Measurements from ENCODE around the gene CYP24A1. TPM values are rescaled to one million over a fixed set of nuclear protein-coding genes. Genes with fewer than 3 reads are reported as not detected.

The CYP24A1 gene
- total RNA-seq (not detected in 2 replicates), polyA plus RNA-seq (not detected in 2 replicates)

DNA sequence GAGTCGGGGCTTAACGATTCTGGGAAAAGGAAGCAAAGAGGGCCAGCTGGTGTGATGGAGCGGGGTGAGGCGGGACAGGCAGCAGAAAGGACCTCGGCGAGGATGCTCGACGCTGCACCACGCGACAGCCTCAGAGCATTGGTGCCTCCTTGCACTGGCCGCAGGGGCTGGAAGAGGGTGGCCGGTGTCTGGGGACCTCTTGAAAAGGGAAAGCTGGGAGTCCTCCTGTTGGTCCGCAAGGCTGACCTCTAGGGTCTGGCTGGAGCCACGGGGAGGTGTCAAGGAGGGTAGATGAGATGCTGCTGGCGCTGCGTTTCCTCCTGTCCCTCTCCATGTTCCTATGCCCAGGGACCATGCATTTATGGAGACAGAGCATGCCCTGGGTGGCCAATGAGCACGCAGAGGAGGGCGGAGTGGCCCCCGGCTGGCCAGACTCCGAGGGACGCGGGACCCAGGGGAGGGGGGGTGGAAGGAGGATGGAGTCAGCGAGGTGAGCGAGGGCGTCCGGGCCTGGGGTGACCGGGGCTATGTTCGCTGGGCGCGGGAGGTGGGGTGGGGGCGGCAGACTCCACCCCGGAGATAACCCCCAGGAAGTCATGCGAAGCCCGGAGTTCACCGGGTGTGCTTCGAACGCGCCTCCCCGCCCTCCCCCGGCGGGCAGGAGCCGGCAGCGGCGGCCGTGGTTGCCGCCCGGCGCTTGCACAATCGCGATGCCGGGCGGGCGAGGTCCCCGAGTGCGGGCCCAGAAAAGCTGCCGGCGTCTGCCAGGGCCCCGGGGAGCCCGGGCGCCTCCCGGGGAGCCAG, at the start of gene CYP24A1:
Gene CYP24A1 (minus strand): TSS at position 334 of the 804 bp plus-strand sequence. CDS start 407 bp downstream, outside the sequence.
- peak in 1 of 2 donors; percentile 4 for DNase-seq (ENCODE audit: low read depth in 1 of 2, low spot score in 1 of 2)
- Histone ChIP-seq H3K27me3 (peaks cover 85% of the 10 kb centered on the region), H3K36me3 (no peaks in the 10 kb centered on the region), H3K27ac (no peak within 1 kb of the TSS), H3K4me1 (ENCODE audit: low read depth) (peaks cover 6% of the 10 kb centered on the region), H3K9me3 (ENCODE audit: low read depth) (no peaks in the 10 kb centered on the region), H3K4me3 (peak within 1 kb of the TSS; percentile 16)
- TF ChIP-seq, protein P1, sequence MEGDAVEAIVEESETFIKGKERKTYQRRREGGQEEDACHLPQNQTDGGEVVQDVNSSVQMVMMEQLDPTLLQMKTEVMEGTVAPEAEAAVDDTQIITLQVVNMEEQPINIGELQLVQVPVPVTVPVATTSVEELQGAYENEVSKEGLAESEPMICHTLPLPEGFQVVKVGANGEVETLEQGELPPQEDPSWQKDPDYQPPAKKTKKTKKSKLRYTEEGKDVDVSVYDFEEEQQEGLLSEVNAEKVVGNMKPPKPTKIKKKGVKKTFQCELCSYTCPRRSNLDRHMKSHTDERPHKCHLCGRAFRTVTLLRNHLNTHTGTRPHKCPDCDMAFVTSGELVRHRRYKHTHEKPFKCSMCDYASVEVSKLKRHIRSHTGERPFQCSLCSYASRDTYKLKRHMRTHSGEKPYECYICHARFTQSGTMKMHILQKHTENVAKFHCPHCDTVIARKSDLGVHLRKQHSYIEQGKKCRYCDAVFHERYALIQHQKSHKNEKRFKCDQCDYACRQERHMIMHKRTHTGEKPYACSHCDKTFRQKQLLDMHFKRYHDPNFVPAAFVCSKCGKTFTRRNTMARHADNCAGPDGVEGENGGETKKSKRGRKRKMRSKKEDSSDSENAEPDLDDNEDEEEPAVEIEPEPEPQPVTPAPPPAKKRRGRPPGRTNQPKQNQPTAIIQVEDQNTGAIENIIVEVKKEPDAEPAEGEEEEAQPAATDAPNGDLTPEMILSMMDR (IDR thresholded peaks at IDR 0.05; ENCODE audit: low read depth, low read length) = no peak

DNA sequence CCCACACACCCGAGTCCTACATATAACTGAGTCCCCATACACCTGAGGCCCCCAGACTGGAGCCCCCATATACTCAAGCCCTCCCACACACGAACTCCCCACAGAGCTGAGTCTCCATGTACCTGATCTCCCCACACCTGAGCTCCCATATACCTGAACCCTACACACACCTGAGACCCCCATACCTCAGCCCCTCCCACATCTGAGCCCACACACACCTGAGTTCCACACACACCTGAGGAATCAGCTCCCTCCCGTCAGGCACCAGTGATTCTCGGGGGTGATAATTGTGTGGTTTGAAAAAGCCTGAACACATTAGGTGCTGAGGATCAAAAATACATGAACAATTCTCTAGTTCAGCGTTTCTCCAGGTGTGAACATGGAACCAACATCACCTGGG, 49.5 kb upstream of the CYP24A1 start:
- H3K9me3 ChIP-seq (ENCODE audit: low read depth) = no peaks in the 10 kb centered on the region
- no peaks in the 10 kb centered on the region for H3K27me3 ChIP-seq
- no peak for DNase-seq (ENCODE audit: low read depth in 1 of 2, low spot score in 1 of 2)
- H3K4me1 ChIP-seq (ENCODE audit: low read depth) = peaks cover 3% of the 10 kb centered on the region
- TF ChIP-seq, protein P1 (IDR thresholded peaks at IDR 0.05; ENCODE audit: low read depth, low read length) = no peak
- H3K27ac ChIP-seq = no peak overlapping the region
- H3K36me3 ChIP-seq = peaks cover 10% of the 10 kb centered on the region
- no peak overlapping the region for H3K4me3 ChIP-seq

DNA sequence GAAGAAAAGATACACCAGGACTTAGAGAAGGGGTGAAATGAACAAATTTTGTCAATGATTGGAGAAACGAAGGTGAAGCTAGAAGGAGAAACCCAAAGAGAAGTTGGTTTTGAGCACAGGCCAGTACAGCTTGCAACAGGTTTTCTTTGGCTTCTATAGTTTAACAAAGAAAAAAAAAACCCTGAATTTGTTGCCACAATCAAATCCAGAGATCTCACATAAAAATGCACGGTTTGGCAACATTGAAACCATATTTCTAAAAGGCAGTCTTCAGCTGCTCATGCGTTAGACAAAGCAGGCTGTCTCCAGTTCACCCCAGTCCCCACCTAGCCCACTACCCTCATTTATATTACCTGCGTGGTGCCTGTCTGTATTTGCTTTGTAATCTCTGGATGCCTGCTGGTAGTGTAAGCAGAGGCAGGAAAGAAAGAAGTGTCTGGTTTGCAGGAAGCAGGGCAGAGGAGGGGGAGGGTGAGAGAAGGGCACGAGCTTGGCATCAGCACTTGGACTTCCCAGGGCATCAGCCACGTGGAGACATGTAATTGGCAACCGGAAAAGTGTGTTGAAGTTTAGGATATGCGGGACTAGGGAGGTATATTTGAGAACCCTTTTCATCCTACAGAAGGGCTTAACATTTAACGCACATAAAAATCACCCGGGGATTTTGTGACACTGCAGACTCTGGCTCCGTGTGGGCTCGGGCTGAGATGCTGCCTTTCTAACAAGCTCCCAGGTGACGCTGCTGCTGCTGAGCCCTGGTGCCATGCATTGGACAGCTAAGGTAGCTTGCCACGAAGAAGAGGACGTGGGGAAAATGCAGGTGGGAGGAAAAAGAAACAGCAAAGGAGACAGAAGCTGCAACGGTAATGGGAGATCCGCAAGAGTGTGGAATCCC, 48.5 kb upstream of the CYP24A1 start:
- H3K27ac ChIP-seq = no peak overlapping the region
- TF ChIP-seq, protein P1 (IDR thresholded peaks at IDR 0.05; ENCODE audit: low read depth, low read length) = no peak

DNA sequence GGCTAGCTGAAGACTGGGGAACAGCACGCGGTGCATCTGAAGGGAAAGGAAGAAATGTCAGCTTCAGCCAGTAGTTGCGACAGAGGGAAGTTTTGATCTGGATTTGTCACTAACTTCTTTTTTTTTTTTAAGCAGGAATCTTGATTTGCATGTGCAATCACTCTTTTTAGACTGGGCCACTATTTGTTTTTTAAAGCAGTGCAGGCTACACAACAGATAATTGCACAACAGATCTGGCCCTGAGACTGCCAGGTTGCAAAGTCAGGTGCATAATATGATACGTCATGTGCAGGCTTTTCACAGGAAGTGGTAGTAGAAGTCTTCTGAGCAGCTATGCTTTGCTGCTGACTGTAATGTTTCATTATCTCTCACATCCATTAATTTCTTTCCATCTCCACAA, 47.6 kb upstream of the CYP24A1 start:
- peaks cover 10% of the 10 kb centered on the region for H3K36me3 ChIP-seq
- TF ChIP-seq, protein P1 (IDR thresholded peaks at IDR 0.05; ENCODE audit: low read depth, low read length) = no peak
- H3K27ac ChIP-seq = no peak overlapping the region
- H3K4me1 ChIP-seq (ENCODE audit: low read depth) = peaks cover 3% of the 10 kb centered on the region
- no peak overlapping the region for H3K4me3 ChIP-seq
- DNase-seq (ENCODE audit: low read depth in 1 of 2, low spot score in 1 of 2) = no peak
- H3K27me3 ChIP-seq = no peaks in the 10 kb centered on the region
- no peaks in the 10 kb centered on the region for H3K9me3 ChIP-seq (ENCODE audit: low read depth)

More for the DNA sequence above, 48.5 kb upstream of the CYP24A1 start:
- peaks cover 10% of the 10 kb centered on the region for H3K36me3 ChIP-seq
- no peaks in the 10 kb centered on the region for H3K27me3 ChIP-seq
- peaks cover 3% of the 10 kb centered on the region for H3K4me1 ChIP-seq (ENCODE audit: low read depth)
- DNase-seq (ENCODE audit: low read depth in 1 of 2, low spot score in 1 of 2) = no peak
- H3K4me3 ChIP-seq = no peak overlapping the region
- no peaks in the 10 kb centered on the region for H3K9me3 ChIP-seq (ENCODE audit: low read depth)

DNA sequence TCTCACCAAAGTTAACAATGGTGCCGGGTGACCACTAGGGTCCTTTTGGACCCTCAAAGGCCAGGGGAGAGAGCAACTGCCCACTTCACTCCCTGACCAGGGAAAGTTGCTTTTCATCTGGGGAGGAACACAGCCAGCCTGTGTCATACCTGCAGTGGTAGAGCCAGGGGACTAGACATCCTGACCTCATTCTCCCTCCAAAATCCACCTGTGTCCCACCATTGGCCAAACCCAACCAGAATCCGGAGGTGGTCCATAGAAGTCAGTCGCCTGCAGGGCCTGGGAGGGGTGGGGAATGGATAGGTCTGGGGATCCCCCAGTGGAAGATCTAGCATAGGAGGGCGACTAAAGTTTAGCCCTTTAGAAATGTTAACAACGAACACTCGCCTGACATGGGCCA, 46.9 kb upstream of the CYP24A1 start:
- Histone ChIP-seq H3K36me3 (peaks cover 12% of the 10 kb centered on the region), H3K9me3 (ENCODE audit: low read depth) (no peaks in the 10 kb centered on the region), H3K4me3 (no peak overlapping the region), H3K27me3 (no peaks in the 10 kb centered on the region), H3K4me1 (ENCODE audit: low read depth) (peaks cover 3% of the 10 kb centered on the region), H3K27ac (no peak overlapping the region)
- no peak for DNase-seq (ENCODE audit: low read depth in 1 of 2, low spot score in 1 of 2)
- TF ChIP-seq, protein P1 (IDR thresholded peaks at IDR 0.05; ENCODE audit: low read depth, low read length) = no peak
